ENCODE results near the gene FHL1.
"Not testable (repeated sequence)": the region's sequence is repeated elsewhere in the genome, so short reads cannot be mapped to it uniquely, and the experiment has no call there.

The FHL1 gene

GRCh38 chrX:136227948-136228838, 80.9 kb downstream of the FHL1 start:
- DNase-seq (ENCODE audit: low read depth), result no peak
- H3K4me3 ChIP-seq (ENCODE audit: low read depth, low read length), result no peak overlapping the region

- no peak for DNase-seq (ENCODE audit: low read depth)
- no peak overlapping the region for H3K4me3 ChIP-seq (ENCODE audit: low read depth, low read length)
Observed at GRCh38 chrX:136228839-136229207, 81.5 kb downstream of the FHL1 start.

GRCh38 chrX:136237074-136237473, 89.7 kb downstream of the FHL1 start:
- DNase-seq (ENCODE audit: low read depth), result no peak
- no peak overlapping the region for H3K4me3 ChIP-seq (ENCODE audit: low read depth, low read length)

GRCh38 chrX:136237849-136238248, 90.5 kb downstream of the FHL1 start:
- DNase-seq (ENCODE audit: low read depth); H3K4me3 ChIP-seq (ENCODE audit: low read depth, low read length): not testable (repeated sequence)

- no peak for DNase-seq (ENCODE audit: low read depth)
Observed at GRCh38 chrX:136246201-136246600, 98.9 kb downstream of the FHL1 start.

GRCh38 chrX:136250191-136251040, 103.1 kb downstream of the FHL1 start:
- H3K4me3 ChIP-seq (ENCODE audit: low read depth, low read length), result peak overlapping the region; percentile 65
- DNase-seq (ENCODE audit: low read depth), result no peak

More at GRCh38 chrX:136246201-136246600, 98.9 kb downstream of the FHL1 start:
- H3K4me3 ChIP-seq (ENCODE audit: low read depth, low read length), result no peak overlapping the region

- no peak for DNase-seq (ENCODE audit: low read depth)
- peak within 1 kb of the TSS; percentile 65 for H3K4me3 ChIP-seq (ENCODE audit: low read depth, low read length)
Observed at GRCh38 chrX:136251041-136251991, 104.0 kb downstream of the FHL1 start, which contains the start of gene MAP7D3. TSS of gene MAP7D3 (minus strand) at chrX:136251400. CDS start at chrX:136251358, 42 bp downstream.

- no peak overlapping the region for H3K4me3 ChIP-seq (ENCODE audit: low read depth, low read length)
- DNase-seq (ENCODE audit: low read depth), result no peak
Observed at GRCh38 chrX:136255541-136255940, 108.2 kb downstream of the FHL1 start.

GRCh38 chrX:136256026-136256425, 108.7 kb downstream of the FHL1 start:
- no peak overlapping the region for H3K4me3 ChIP-seq (ENCODE audit: low read depth, low read length)
- no peak for DNase-seq (ENCODE audit: low read depth)

- no peak overlapping the region for H3K4me3 ChIP-seq (ENCODE audit: low read depth, low read length)
- DNase-seq (ENCODE audit: low read depth), result no peak
Observed at GRCh38 chrX:136258951-136259350, 111.6 kb downstream of the FHL1 start.

- no peak overlapping the region for H3K4me3 ChIP-seq (ENCODE audit: low read depth, low read length)
- DNase-seq (ENCODE audit: low read depth), result peak; percentile 43
Observed at GRCh38 chrX:136259543-136259942, 112.2 kb downstream of the FHL1 start.

- no peak overlapping the region for H3K4me3 ChIP-seq (ENCODE audit: low read depth, low read length)
- DNase-seq (ENCODE audit: low read depth), result peak; percentile 73
Observed at GRCh38 chrX:136260776-136261175, 113.4 kb downstream of the FHL1 start.
